Body of pancreas (tissue), 4 donors: ENCODE measurements around the gene AOC2.

Experiments
- POLR2A ChIP-seq, 3 donors: fragments of 450-650 bp; IDR thresholded peaks; one replicate each; pipeline ENCODE4 v1.6.1; 2016; ENCODE audit warnings: antibody characterized with exemption in 3 of 3, mild to moderate bottlenecking in 2 of 3
- TF ChIP-seq, protein P1 (sequence below), 7 experiments: fragments of 450-650 bp in 4 of 7; fragments of 200-600 bp in 3 of 7; sonication (generic) in 3 of 7; IDR thresholded peaks; one replicate each; pipeline ENCODE4 v1.5.1; 2016 to 2019; ENCODE audit warnings: antibody characterized with exemption in 7 of 7

DNA sequence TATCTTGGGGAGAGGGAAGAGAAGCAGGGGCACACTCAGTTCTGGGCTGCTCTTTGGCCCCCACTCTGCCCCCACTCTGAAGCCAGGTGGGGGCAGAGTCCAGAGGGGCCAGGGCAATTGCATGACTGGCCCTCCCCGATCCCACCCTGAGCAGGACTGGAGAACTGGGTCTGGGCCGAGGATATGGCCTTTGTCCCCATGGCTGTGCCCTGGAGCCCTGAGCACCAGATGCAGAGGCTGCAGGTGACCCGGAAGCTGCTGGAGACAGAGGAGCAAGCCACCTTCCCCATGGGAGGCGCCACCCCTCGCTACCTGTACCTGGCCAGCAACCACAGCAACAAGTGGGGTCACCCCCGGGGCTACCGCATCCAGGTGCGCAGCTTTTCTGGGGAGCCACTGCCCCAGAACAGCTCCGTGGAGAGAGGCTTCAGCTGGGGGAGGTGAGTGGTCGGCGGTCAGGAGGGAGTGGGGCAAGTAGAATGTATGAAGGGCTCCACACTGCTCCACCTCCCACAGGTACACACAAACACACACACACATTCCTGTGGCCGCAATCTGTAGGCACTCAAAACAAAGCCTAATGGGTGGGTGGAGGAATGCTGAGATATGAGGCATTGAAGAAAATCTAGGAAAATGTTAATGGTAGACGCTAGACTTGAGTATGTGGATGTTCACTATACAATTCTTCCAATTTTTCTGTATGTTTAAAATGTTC, 28.0 kb downstream of the AOC2 start:
- TF ChIP-seq, protein P1, sequence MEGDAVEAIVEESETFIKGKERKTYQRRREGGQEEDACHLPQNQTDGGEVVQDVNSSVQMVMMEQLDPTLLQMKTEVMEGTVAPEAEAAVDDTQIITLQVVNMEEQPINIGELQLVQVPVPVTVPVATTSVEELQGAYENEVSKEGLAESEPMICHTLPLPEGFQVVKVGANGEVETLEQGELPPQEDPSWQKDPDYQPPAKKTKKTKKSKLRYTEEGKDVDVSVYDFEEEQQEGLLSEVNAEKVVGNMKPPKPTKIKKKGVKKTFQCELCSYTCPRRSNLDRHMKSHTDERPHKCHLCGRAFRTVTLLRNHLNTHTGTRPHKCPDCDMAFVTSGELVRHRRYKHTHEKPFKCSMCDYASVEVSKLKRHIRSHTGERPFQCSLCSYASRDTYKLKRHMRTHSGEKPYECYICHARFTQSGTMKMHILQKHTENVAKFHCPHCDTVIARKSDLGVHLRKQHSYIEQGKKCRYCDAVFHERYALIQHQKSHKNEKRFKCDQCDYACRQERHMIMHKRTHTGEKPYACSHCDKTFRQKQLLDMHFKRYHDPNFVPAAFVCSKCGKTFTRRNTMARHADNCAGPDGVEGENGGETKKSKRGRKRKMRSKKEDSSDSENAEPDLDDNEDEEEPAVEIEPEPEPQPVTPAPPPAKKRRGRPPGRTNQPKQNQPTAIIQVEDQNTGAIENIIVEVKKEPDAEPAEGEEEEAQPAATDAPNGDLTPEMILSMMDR (IDR thresholded peaks at IDR 0.05) = no peak
- no peak for TF ChIP-seq POLR2A (IDR thresholded peaks at IDR 0.05)
